Posterior vena cava (tissue), 2 donors: ENCODE results near the gene XRCC3. TPM values are rescaled to one million over a fixed set of nuclear protein-coding genes. Genes with fewer than 3 reads are reported as not detected.

Experiments
- DNase-seq: peaks from one replicate; pipeline ENCODE4 v3.0.0-alpha.2; 2020; ENCODE audit warnings: low spot score
- intact Hi-C, 2 donors: fragments of 100-400 bp; cut with DNase I; formaldehyde crosslinking; loops; one replicate each; pipeline versions ENCODE4 v1.14.1 to v1.14.2; 2022 to 2023
- total RNA-seq, 2 donors: library from RNA; stranded (reverse); fragmentation: NEBNext Ultra II Directional; extraction: Animal tissue kit (Norgen Biotek cat#: 25700); gene quantifications; one replicate each; pipeline ENCODE4 v1.2.1, GENCODE V29; 2021
- donor health status: DM: yes; HTN: yes; CAD: no.
- donor health status: DM: yes; HTN: yes; CAD: no.

The XRCC3 gene
- total RNA-seq, 2 donors from 2014 or later, result 4.0 to 4.9 TPM

DNA sequence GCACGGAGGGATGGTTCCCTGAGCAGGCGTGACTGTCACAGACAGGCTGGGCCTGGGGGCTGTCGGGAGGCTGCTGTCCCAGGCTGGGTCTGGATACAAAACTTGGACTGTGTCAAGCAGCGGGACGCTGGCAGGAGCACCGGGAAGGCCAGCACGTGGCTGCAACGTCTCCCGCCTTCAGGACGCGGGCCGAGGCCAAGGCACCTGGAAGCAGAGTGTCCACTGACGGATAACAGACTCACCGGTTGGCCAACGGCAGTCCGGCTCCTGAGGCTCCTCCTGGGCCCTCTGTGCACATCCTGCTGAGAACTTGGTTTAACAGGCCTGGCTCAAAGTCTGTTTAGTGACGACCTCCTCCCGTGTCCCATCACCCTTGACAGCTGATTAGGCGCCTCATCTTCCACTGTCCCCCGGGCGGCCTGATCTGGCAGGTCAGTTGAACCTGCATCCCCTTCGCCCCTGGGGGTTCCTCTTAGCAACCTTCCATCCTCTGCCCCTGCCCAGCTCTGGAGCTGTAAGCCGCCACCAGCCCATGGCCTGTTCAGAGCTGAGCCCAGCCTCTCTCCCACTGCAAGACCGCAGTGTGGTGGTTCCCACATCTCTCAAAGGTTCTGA lies 2.5 kb downstream of the XRCC3 start:
- intact Hi-C loops, result no loop called here
- DNase-seq, result no peak

DNA sequence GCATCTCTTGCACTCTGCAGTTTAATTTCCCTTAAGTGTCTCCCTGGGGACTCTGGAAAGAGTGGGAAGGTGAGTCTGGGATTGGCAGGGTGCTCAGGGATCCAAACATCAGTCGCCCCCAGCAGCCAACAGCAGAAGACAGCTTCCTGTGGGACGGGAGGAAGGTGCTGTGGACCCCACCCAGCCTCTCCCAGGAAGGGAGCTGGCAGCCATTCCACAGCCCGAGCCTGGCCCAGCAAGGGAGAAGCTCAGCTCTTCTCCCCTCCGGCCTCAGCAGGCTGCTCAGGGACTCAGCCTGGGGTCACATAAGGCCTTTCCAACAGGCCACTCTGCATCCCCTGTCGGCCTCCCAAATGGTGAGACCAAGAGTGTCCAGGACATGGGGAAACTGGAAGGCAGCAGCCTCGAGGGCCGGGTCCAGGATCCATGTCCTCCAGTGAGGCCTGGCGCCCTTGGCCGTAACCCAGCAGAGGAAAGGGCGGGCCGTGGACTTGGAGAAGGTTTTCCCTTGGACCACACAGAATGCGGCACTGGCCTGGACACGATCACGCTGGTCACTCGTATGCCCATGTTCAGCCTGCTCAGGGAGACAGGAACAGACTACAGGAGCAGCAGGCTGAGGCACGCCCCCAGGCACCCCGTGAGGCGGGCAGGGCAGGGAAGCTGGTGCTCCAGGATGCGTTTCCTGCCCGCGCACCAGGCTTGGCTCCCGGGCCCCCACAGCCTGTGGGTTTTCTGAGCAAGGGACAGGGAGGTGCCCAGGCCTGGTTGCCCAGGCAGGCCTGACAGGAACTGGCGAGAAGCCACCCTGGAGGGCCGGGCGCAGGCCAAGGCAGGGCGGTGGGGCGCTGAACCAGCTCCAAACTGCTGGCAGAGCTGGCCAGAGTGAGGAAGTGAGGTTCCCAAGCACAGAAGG lies 3.5 kb downstream of the XRCC3 start:
- intact Hi-C loops, result no loop called here
- DNase-seq, result peak; percentile 88

DNA sequence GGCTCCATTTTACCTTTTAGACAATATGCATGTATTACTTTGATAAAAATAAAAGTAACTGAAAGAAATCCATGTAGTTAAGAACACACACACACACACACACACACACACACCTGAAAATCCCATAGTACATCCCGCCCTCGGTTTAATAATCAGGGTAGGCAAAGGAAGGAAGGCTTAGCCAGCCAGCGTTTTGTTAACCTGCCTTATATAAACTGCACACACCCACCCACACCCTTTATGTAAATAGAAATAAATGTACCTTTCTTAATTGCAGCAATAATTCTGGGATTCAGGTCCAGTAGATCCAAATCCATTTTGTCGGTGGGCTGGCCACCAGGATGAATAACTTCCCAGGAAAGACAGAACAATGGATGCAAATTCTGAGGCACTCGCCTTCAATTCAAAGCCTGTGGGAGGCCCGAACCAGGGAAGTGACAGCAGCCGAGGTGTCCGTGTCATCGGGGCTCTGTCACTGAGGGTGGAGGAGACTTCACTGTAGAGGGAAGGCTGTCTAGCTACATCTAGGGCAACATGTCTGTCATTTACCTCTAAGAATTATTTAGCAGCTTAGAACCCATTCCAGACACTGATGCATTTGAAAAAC lies 4.4 kb downstream of the XRCC3 start:
- intact Hi-C loops, result no loop called here
- DNase-seq, result no peak

- no peak for DNase-seq
- intact Hi-C loops, result no loop called here
Measured at GRCh38 chr14:103709814-103710213, 5.4 kb downstream of the XRCC3 start.

DNA sequence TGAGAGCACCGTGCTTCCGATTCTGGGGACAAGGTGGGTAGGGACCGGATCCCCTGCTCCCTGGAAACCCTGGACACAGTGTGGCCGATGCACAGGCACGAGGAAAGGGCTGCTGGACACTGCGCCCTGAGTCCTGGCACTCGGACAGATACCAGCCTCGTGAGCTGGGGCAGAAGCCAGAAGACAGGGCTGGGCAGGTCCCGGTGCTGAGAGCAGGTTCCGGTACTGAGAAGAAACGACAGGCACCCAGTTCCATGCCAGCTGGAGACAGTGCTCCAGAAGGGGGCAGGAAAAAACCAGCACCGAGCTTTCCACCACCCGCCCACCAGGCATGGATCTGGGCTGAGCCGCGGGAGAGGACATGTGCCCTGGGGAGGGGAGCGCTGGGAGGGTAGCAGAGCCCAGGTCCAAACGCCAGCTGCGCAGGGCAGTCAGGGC lies 6.5 kb downstream of the XRCC3 start:
- intact Hi-C loops, result no loop called here
- DNase-seq, result no peak

- intact Hi-C loops, result no loop called here
- DNase-seq, result no peak
Measured at GRCh38 chr14:103707329-103708263, 7.7 kb downstream of the XRCC3 start.

- intact Hi-C loops, result no loop called here
- no peak for DNase-seq
Measured at GRCh38 chr14:103706551-103707328, 8.5 kb downstream of the XRCC3 start.

GRCh38 chr14:103705504-103706284 lies 9.6 kb downstream of the XRCC3 start:
- DNase-seq, result no peak
- intact Hi-C loops, result no loop called here

DNA sequence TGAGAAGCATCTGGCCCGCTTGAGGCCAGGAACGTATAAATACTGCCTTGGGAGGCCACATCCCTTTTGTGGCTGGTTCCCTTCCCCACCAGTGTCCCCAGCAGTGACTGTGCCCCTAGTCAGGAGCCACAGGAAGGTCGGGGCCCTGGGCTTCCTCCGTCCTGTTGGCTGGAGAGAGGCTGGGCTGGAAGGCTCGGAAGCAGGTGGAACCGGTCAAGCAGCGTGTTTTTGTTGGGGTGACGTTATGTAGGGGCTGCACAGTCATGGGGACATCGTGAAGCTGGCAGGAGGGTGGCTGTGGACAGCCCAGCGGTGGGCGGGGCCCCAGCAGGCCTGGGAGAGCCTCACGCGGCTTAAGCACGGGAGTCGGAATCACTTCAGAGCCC lies 10.1 kb downstream of the XRCC3 start:
- no peak for DNase-seq

GRCh38 chr14:103704708-103705107 lies 10.5 kb downstream of the XRCC3 start:
- intact Hi-C loops, result loop anchor here in 1 of 2 donors (5.0 kb wide), 1 partner anchor 642 kb away; no protein-coding TSS in a partner anchor
- DNase-seq, result no peak

More for the DNA sequence above, 10.1 kb downstream of the XRCC3 start:
- intact Hi-C loops, result no loop called here

DNA sequence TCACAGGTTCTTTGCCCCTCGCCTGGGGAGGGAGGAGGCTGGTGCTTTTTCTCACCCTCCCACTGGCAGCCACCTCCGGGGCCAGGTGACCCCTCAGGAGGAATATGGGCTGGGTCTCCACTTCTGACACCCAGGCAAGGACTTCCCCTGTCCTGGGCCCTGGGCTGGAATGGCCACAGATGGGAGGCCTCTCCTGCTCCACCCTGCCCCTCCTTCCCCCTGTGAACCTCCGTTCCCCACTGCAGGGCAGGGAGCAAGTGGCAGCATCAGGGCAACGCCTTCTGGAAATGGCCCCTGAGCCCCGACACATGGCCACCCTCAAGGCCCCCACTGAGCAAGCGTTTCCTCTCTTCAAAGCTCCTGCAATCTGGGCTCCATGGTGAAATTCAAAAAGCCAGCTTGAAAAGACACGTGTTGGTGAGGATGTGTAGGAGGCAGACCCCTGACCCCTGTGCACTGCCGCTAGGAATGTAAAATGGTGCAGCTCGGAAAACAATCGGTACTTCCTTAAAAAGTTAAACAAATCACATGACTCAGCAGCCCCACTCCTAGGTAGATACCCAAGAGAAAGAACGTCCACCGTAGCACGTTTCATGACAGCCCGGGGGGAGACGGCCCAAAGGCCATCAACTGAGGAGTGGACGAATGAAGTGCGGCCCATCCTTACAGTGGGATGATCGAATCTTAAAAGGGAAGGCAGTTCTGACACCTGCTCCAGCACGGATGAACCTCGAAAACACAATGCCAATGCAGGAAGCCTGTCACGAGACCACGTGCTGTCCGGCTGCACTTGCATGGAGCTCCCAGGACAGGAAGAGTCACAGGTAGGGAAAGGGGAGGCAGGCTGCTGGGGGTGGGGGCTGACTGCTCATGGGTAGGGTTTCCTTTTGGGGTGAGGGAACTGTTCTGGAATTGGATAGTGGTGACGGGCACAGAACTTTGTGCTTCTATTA lies 11.5 kb downstream of the XRCC3 start:
- no peak for DNase-seq

GRCh38 chr14:103702497-103703432 lies 12.5 kb downstream of the XRCC3 start:
- DNase-seq, result no peak

More for the DNA sequence above, 11.5 kb downstream of the XRCC3 start:
- intact Hi-C loops, result loop anchor here in 1 of 2 donors (5.0 kb wide), 1 partner anchor 641 kb away; no protein-coding TSS in a partner anchor

GRCh38 chr14:103702095-103702494 lies 13.2 kb downstream of the XRCC3 start:
- DNase-seq, result no peak
- intact Hi-C loops, result loop anchor here in 1 of 2 donors (5.0 kb wide), 1 partner anchor 640 kb away; no protein-coding TSS in a partner anchor

More at GRCh38 chr14:103702497-103703432, 12.5 kb downstream of the XRCC3 start:
- intact Hi-C loops, result loop anchor here in 1 of 2 donors (5.0 kb wide), 1 partner anchor 640 kb away; no protein-coding TSS in a partner anchor

DNA sequence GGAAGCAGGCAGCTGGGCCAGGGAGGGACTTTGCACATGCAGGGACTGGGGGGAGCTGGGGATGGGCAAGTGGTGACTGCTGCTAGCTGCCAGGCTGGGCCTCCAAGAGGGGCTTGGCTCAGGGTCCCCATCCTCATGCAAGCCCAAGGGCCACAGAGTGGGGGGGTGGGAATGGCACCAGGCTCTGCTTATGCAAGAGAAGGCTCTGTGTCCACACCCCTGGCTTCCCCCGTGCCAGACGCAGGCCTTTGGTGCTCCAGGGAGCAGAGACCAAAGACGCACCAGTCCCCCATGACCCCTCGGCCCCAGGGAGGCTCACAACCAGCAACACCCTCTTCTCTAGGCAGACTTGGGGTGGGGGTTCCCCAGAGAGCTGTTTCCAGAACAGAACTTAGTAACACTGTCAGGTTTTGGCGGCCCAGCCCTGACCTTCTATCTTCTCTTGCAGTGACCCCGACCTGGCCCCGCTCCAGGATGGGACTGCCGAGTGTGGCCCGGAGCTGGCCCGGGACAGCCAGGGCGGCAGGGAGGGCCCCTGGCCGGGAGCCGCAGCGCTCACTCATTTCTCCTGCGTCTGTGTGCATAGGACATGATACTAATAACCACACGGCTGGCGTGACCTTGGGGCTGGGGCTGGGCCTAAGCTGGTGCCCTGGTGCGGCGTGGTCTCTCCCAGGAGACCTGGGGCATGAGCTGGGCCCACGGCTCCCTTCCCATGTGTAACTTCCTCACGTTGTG lies 14.3 kb downstream of the XRCC3 start:
- no peak for DNase-seq
- intact Hi-C loops, result loop anchor here in 1 of 2 donors (5.0 kb wide), 1 partner anchor 639 kb away; no protein-coding TSS in a partner anchor
